Memory B cell (primary cell): Measurements from ENCODE around the gene BAD.

Source experiments
- ATAC-seq: fragments of 150-1000 bp; cut with Tn5 transposase; 2 replicates; pipeline ENCODE4 v1.10.0; 2021; ENCODE audit warnings: low read depth, mild to moderate bottlenecking, moderate library complexity
- DNase-seq, 2 donors: peaks; one replicate each; pipeline ENCODE4 v3.0.0; 2022; ENCODE audit warnings: low spot score in 2 of 2
- H3K27ac Mint-ChIP-seq: one replicate; pipeline ENCODE4 v1.8.0; 2022; ENCODE audit warnings: mild to moderate bottlenecking, moderate library complexity, mixed read lengths
- H3K27me3 Mint-ChIP-seq: one replicate; pipeline ENCODE4 v1.8.0; 2022; ENCODE audit warnings: mixed read lengths
- H3K36me3 Mint-ChIP-seq: one replicate; pipeline ENCODE4 v1.8.0; 2022; ENCODE audit warnings: mild to moderate bottlenecking, mixed read lengths
- H3K4me1 Mint-ChIP-seq: one replicate; pipeline ENCODE4 v1.8.0; 2022; ENCODE audit warnings: mixed read lengths
- H3K4me3 Mint-ChIP-seq: one replicate; pipeline ENCODE4 v1.8.0; 2022; ENCODE audit warnings: mild to moderate bottlenecking, moderate library complexity, mixed read lengths
- H3K9me3 Mint-ChIP-seq: one replicate; pipeline ENCODE4 v1.8.0; 2022; ENCODE audit warnings: mixed read lengths

Gene BAD

DNA sequence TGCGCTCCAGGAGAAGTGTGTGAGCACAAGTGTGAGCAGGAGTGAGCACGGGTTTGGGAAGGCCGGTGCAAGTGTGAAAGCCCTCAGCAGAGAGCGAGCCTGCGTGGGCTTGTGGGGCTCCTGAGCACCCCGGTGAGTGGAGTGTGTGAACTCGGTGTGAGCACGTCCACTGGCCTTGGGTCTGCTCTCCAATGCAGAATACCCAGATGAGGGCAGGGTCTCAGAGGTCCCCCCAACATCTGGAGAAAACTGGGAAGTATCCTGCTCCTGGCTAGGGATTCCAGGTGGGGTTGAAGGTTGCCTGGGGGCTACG, 22.1 kb upstream of the BAD start:
- Mint-ChIP-seq H3K27ac (peak overlapping the region; percentile 94), H3K36me3 (peaks cover 2% of the 10 kb centered on the region), H3K9me3 (no peaks in the 10 kb centered on the region), H3K4me3 (peak overlapping the region; percentile 98), H3K27me3 (no peaks in the 10 kb centered on the region), H3K4me1 (peaks cover 14% of the 10 kb centered on the region)
- ATAC-seq (no peak), DNase-seq (no peak)

GRCh38 chr11:64305691-64306562, 21.5 kb upstream of the BAD start:
- peaks cover 2% of the 10 kb centered on the region for H3K36me3 Mint-ChIP-seq
- no peaks in the 10 kb centered on the region for H3K27me3 Mint-ChIP-seq
- peak overlapping the region; percentile 98 for H3K4me3 Mint-ChIP-seq
- no peaks in the 10 kb centered on the region for H3K9me3 Mint-ChIP-seq
- ATAC-seq (peak; percentile 14), DNase-seq (peak; percentile 46 to 67)
- peak overlapping the region; percentile 94 for H3K27ac Mint-ChIP-seq
- peaks cover 15% of the 10 kb centered on the region for H3K4me1 Mint-ChIP-seq

DNA sequence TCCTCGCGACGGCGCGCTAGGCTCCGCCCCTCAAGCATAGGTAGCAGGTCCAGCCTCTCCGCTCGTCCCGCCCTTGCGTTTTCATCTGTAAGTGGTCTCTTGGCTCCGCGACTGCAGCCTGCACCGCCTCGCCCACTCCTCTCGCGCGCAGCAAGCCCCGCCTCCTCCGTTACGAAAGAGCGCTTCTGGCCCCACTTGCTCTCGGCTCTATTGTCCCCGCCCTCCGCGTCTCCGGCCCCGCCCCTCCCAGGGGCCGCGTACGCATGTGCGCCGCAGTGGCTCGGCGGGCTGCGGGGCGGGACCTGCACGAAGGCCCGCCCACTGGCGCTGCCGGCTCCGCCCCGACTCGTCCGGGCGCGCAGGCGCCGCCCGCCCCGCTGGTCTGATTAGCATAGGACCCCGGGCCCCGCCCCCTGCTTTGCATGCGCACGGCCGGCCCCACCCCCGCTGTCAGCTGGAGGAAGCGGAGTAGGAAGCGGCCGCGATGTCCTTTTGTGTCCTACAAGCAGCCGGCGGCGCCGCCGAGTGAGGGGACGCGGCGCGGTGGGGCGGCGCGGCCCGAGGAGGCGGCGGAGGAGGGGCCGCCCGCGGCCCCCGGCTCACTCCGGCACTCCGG, 20.7 kb upstream of the BAD start, which contains the start of gene ESRRA:
TSS of gene ESRRA (plus strand) at position 450 of the 616 bp plus-strand sequence. CDS start 1,656 bp downstream, outside the sequence.
- peaks cover 20% of the 10 kb centered on the region for H3K4me1 Mint-ChIP-seq
- peaks cover 2% of the 10 kb centered on the region for H3K36me3 Mint-ChIP-seq
- ATAC-seq: peak; percentile 68
- H3K4me3 Mint-ChIP-seq: peak within 1 kb of the TSS; percentile 98
- DNase-seq: peak; percentile 98 to 99
- H3K9me3 Mint-ChIP-seq: no peaks in the 10 kb centered on the region
- peak within 1 kb of the TSS; percentile 95 for H3K27ac Mint-ChIP-seq
- H3K27me3 Mint-ChIP-seq: peaks cover 3% of the 10 kb centered on the region

DNA sequence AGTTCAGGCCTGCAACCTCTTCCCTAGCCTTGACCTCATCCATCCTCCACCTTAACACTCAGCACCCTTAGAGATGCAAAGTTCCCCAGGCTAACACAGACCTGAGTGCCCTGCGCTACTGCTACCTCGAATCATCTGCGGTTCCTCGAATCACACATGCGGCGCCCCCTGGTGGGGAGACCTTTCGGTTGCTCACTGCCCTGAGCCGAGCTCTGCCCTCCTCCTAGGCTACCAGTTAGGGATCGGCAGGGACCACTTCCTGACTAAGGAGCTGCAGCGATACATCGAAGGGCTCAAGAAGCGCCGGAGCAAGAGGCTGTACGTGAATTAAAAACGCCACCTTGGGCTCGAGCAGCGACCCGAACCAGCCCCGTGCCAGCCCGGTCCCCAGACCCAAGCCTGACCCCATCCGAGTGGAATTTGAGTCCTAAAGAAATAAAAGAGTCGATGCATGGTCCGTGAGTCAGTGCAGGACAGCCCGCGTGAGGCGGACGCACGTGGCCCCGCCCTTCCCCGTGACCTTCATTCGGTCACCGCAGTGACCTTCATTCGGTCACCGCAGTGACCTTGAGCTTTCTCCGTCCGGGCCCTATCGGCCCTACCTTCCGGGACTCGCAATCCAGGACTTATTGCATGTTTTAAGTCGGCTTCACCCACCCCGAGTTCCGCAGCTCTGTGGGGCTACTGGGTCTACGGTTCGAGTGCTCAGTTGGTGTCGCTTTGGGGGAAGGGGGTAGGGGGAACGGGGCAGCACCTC, 20.0 kb upstream of the BAD start:
- Mint-ChIP-seq H3K4me1 (peaks cover 24% of the 10 kb centered on the region), H3K36me3 (peaks cover 2% of the 10 kb centered on the region), H3K4me3 (peak overlapping the region; percentile 88), H3K27me3 (peaks cover 6% of the 10 kb centered on the region), H3K9me3 (no peaks in the 10 kb centered on the region), H3K27ac (peak overlapping the region; percentile 95)
- ATAC-seq: peak; percentile 35
- peak; percentile 92 to 95 for DNase-seq

DNA sequence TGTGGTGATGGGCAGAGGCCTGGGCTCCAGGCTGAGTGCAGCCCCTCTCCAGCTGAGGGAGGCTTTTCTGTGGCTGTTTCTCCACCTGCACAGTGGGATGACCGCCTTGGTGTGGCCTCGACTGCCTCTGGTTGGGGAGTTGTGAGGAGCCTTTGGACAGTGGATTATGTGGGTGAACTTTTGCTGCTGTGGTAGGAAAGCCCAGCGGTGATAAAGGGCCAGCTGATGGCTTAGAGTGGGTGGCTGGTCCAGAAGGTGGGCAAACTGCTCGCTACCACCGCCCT, 19.5 kb upstream of the BAD start:
- Mint-ChIP-seq H3K4me1 (peaks cover 24% of the 10 kb centered on the region), H3K27me3 (peaks cover 6% of the 10 kb centered on the region), H3K9me3 (no peaks in the 10 kb centered on the region), H3K4me3 (peak overlapping the region; percentile 88), H3K36me3 (peaks cover 2% of the 10 kb centered on the region), H3K27ac (peak overlapping the region; percentile 95)
- no peak for DNase-seq
- no peak for ATAC-seq

- H3K27me3 Mint-ChIP-seq: peaks cover 7% of the 10 kb centered on the region
- ATAC-seq (no peak), DNase-seq (no peak)
- H3K9me3 Mint-ChIP-seq: no peaks in the 10 kb centered on the region
- peak overlapping the region; percentile 72 for H3K27ac Mint-ChIP-seq
- H3K4me3 Mint-ChIP-seq: peak overlapping the region; percentile 27
- peaks cover 24% of the 10 kb centered on the region for H3K4me1 Mint-ChIP-seq
- H3K36me3 Mint-ChIP-seq: peaks cover 2% of the 10 kb centered on the region
These were observed 18.9 kb upstream of the BAD start for GRCh38 chr11:64303109-64304031.

DNA sequence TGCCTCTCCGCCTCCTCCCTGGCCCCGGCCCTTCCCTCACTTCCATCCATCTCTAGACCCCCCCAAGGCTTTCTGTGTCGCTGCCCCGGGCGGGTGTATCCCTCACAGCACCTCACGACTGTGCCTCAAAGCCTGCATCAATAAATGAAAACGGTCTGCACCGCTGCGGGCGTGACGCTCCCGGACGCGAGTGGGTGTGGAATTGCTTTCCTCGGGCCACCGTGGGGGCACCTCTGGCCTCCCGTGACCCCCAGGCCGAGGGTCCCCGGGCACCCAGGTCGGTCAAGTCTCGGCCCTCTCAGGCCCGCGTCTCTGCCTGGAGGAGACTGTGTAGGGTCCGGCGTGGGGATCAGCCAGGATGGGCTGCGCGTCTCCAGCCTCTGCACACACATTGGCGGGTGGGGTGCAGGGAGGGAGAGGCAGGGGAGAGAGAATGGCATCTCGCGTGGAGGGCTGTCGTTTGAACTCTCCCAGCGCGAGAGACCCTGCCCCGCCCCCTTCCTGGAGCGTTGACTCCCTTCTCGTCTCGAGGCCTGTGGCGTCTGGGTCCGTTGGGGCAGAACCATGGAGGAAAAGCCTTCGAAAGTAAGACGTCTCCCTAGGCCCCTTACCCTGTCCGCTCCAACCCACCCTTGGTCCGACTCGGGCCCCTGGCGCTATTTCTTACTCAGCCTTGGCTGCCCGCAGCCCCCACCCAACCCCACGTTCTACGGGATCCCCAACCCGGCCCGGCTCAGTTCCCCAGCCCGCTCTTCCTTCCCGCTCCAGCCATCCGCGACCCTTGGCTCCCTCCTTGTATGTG, 15.6 kb upstream of the BAD start, which contains the start of gene CATSPERZ:
TSS of gene CATSPERZ (plus strand) at position 512 of the 802 bp plus-strand sequence. CDS start at position 565, 53 bp downstream.
- Mint-ChIP-seq H3K4me1 (peaks cover 24% of the 10 kb centered on the region), H3K36me3 (no peaks in the 10 kb centered on the region), H3K9me3 (no peaks in the 10 kb centered on the region), H3K27me3 (peaks cover 25% of the 10 kb centered on the region), H3K27ac (peak within 1 kb of the TSS; percentile 87), H3K4me3 (peak within 1 kb of the TSS; percentile 75)
- no peak for ATAC-seq
- no peak for DNase-seq

DNA sequence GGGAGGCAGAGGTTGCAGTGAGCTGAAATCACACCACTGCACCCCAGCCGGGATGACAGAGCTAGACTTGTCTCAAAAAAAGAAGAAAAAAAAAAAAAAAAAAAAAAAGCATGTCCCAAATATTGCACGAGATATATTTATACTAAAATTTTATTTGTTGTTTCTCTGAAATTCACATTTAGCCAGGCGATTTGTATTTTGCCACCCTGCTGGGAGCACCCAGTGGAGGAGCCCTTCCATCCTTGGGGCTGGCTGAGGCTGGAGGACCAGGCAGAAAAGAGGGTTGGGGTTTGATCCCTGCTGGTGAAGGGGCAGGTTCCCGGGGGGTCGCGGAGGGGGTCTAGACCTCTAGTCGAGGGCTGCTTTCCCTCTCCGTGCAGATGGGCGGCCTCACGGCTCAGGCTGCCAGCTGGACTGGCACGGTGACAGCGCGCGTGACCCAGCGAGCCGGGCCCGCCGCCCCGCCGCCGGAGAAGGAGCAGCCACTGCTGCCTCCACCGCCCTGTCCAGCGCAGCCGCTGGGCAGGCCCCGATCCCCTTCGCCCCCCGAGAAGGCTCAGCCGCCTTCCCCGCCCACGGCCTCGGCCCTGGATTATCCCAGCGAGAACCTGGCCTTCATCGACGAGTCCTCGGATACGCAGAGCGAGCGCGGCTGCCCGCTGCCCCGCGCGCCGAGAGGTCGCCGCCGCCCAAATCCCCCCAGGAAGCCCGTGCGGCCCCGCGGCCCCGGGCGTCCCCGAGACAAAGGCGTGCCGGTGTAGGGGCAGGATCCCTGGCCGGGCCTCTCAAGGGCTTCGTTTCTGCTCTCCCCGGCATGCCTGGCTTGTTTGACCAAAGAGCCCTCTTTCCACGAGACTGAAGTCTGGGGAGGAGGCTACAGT, 14.7 kb upstream of the BAD start:
- no peaks in the 10 kb centered on the region for H3K36me3 Mint-ChIP-seq
- no peaks in the 10 kb centered on the region for H3K9me3 Mint-ChIP-seq
- ATAC-seq (no peak), DNase-seq (peak in 1 of 2 donors; percentile 62)
- H3K27me3 Mint-ChIP-seq: peaks cover 29% of the 10 kb centered on the region
- peaks cover 23% of the 10 kb centered on the region for H3K4me1 Mint-ChIP-seq
- peak overlapping the region; percentile 87 for H3K27ac Mint-ChIP-seq
- H3K4me3 Mint-ChIP-seq: peak overlapping the region; percentile 65

DNA sequence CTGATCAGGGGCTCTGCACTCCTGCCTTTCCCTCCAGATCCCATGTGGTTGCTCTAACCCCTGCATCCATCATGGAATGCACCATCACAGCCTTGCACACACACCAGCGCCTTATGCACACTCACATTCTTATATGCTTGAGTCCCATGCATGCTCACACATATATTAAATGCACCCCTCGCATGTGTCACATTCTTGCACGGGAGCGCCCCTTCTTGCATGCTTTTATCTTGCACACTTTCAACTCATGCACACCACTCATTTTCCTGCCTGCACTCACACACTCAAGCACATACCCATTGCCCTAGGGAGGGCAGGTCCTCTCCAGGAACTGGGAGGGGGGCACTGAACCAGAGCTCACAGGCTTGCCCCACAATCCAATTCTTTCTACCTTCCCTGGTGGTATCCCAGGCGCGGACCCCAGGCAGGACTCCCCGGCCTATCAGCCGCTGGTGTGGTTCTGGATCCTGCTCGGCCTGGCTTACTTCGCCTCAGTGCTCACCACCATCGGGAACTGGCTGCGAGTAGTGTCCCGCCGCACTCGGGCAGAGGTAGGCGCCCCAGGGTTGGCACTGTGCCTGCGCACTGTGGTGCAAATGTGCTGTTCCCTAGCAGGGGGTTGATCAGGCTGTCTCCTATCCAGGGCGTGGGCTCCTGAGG, 13.4 kb upstream of the BAD start:
- ATAC-seq: no peak

GRCh38 chr11:64296830-64297698, 12.6 kb upstream of the BAD start:
- Mint-ChIP-seq H3K36me3 (no peaks in the 10 kb centered on the region), H3K27me3 (peaks cover 38% of the 10 kb centered on the region)
- ATAC-seq: no peak

More for the DNA sequence above, 13.4 kb upstream of the BAD start:
- Mint-ChIP-seq H3K36me3 (no peaks in the 10 kb centered on the region), H3K27ac (no peak overlapping the region), H3K27me3 (peaks cover 35% of the 10 kb centered on the region), H3K4me3 (no peak overlapping the region), H3K9me3 (no peaks in the 10 kb centered on the region), H3K4me1 (peaks cover 21% of the 10 kb centered on the region)
- DNase-seq: no peak

DNA sequence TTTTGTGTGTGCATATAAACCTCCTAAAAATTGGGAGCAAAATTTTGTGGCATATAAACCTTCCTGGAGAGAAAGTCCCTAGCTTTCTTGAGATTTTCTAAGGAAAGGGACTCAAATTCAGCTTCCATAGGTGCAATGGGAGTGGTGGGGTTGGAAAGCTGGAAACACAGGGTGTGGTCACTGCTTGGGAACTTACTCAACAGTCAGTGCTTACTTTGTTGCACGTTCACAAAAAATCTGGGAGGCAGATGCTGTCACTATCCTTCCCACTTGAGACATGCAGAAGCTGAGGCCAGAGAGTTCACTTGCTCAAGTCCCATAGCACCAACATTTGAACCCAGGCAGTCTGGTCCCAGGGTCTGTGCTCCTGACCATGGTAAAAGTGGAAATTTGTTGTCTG, 11.8 kb upstream of the BAD start:
- Mint-ChIP-seq H3K4me3 (no peak overlapping the region), H3K4me1 (peaks cover 23% of the 10 kb centered on the region), H3K36me3 (no peaks in the 10 kb centered on the region), H3K27me3 (peaks cover 38% of the 10 kb centered on the region), H3K9me3 (no peaks in the 10 kb centered on the region), H3K27ac (no peak overlapping the region)
- no peak for DNase-seq
- ATAC-seq: no peak

More at GRCh38 chr11:64296830-64297698, 12.6 kb upstream of the BAD start:
- Mint-ChIP-seq H3K4me1 (peaks cover 23% of the 10 kb centered on the region), H3K4me3 (no peak overlapping the region), H3K27ac (no peak overlapping the region), H3K9me3 (no peaks in the 10 kb centered on the region)
- DNase-seq: no peak
